AG09309 (cell line): ENCODE data around the gene CACNA2D2.

ENCODE experiments used
- DNase-seq: peaks from one replicate; pipeline ENCODE4 v3.0.0-alpha.2; 2010; ENCODE audit warnings: low read depth
- H3K4me3 ChIP-seq: 2 replicates; pipeline ENCODE4 v1.5.1; 2011; ENCODE audit warnings: mild to moderate bottlenecking, low read depth, low read length, moderate library complexity; ENCODE audit not compliant: control insufficient read depth
- TF ChIP-seq, protein P1 (sequence below): IDR thresholded peaks from 2 replicates; pipeline ENCODE4 v1.5.1; 2011; ENCODE audit warnings: mild to moderate bottlenecking, low read depth, low read length, inconsistent platforms; ENCODE audit not compliant: insufficient read depth, control insufficient read depth; ENCODE audit errors: missing control alignments

CACNA2D2 gene

GRCh38 chr3:50545781-50546180 lies 42.3 kb upstream of the CACNA2D2 start:
- H3K4me3 ChIP-seq, result no peak overlapping the region
- no peak for DNase-seq
- TF ChIP-seq, protein P1, sequence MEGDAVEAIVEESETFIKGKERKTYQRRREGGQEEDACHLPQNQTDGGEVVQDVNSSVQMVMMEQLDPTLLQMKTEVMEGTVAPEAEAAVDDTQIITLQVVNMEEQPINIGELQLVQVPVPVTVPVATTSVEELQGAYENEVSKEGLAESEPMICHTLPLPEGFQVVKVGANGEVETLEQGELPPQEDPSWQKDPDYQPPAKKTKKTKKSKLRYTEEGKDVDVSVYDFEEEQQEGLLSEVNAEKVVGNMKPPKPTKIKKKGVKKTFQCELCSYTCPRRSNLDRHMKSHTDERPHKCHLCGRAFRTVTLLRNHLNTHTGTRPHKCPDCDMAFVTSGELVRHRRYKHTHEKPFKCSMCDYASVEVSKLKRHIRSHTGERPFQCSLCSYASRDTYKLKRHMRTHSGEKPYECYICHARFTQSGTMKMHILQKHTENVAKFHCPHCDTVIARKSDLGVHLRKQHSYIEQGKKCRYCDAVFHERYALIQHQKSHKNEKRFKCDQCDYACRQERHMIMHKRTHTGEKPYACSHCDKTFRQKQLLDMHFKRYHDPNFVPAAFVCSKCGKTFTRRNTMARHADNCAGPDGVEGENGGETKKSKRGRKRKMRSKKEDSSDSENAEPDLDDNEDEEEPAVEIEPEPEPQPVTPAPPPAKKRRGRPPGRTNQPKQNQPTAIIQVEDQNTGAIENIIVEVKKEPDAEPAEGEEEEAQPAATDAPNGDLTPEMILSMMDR, result no peak

DNA sequence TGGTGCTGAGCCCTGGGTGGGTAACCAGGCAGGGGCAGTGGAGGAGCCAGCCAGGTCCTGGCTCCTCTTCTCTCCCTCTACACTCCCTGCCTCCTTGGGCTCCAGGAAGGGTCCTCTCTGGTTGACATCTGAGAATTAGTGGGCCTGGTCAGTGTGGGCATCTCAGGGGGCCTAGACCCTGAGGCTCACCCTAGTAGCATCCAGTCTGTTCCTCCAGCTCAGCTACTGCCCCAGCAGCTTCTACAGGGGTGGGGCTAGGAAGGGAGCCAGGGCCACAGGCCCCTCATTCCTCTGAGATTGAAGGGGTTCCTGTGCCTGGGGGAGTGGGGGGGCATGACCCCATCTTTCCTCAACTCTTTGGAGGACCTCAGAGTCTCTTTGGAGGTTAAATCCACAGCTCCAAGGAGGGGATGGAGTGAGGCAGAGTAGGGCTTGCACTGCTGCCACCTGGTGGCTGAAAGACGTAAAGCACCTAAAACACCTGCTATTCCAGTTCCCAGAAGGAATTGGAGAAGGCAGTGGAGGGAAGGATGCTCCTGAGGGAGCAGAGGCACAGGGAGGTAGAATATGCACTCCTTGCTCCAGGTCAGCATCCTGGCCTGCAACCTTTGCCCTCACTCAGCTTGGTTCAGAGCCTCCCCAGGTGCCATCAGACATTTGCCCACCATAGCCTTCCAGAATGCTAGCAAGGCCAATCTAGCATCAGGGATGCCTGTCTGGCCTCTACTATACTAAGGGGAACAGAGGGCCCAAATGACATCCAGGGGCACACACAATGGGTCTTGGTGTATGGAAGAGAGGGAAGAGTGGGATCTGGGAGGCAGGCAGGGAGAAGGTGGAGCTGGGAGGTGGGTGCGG lies 39.0 kb upstream of the CACNA2D2 start:
- no peak for DNase-seq
- TF ChIP-seq, protein P1, result peak; percentile 92
- no peak overlapping the region for H3K4me3 ChIP-seq

DNA sequence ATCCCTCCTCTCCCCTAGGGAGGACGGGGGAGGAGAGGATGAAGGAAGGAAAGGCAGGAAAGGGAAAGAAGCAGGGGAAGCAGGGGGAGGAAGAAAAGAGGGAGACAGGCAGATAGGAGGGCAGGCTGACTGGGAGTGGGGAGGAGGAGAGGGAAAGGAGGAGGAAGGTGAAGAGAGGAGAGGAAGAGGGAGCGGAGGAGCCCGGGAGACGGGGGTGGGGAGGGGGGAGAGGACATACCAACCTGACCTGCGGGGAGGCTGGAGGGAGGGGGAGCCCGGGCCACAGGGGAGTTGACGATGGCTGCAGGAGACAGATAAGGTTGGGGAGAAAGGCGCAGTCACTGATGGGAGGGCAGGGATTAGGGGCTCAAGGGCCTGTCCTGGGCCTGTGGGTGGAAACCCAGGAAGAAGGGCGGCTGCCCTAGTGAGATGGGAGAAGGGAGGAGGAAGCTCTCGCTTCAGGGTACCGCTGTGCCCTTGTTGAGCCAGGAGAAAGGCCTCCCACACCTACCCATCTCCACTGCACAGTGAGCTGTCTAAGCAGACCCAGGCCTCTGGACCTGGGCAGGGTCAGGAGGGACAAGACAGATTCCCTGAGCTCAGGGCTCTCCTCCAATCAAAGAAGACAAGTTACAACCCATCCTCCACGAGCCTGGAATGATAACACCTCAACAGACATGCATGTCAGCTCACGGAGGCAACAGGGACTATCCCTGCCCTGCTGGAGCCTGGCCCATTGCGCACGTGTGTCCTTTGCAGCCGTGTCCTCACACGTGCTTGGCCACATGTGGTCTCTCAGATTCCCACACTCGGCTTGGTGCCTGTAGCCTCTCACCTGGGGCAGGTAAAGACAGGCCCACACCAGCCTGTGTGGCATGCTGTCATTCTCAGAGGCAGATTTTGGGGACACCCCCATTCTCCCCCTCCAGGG lies 36.2 kb upstream of the CACNA2D2 start:
- no peak for DNase-seq
- TF ChIP-seq, protein P1, result no peak
- H3K4me3 ChIP-seq, result no peak overlapping the region

- H3K4me3 ChIP-seq, result no peak overlapping the region
- no peak for DNase-seq
- TF ChIP-seq, protein P1, result no peak
These were observed 34.1 kb upstream of the CACNA2D2 start for GRCh38 chr3:50537421-50538129.

DNA sequence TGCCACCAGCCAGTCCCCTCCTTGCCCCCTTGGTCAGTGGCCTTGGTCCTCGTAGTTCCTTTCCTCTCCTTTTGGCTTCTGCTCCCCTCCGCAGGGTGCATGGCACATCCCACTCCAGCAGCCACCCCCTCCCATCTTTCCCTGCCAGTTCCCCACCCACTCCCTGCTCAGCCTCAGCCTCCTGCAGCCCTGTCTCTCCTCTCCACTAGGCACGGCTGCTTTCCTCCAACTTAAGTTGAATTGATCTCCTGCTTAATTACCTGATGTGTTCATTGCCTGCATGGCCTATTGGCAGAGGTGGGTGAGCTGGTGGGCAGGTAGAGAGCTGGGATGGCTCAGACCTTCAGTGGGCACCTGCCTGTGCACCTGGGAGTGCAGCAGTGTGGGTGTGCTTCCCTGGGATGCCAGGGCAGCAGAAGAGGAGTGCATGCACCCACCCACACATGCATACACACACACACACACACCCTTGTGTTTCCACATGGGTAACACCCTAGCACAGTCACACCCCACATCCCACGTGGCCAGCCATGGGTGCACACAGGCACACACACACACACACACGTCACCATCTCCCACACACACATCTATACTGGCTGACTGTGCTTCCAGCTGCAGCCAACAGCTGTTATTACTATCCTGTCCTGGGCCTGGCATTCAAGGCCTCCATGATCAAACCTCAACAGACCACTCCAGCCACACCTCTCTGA lies 33.2 kb upstream of the CACNA2D2 start:
- no peak for DNase-seq
- no peak overlapping the region for H3K4me3 ChIP-seq
- TF ChIP-seq, protein P1, result no peak
